ENCODE results near the gene RFPL1. TPM values are rescaled to one million over a fixed set of nuclear protein-coding genes. Genes with fewer than 3 reads are reported as not detected.

RFPL1 gene
- total RNA-seq, 1 donor from 2014 or later, result not detected

DNA sequence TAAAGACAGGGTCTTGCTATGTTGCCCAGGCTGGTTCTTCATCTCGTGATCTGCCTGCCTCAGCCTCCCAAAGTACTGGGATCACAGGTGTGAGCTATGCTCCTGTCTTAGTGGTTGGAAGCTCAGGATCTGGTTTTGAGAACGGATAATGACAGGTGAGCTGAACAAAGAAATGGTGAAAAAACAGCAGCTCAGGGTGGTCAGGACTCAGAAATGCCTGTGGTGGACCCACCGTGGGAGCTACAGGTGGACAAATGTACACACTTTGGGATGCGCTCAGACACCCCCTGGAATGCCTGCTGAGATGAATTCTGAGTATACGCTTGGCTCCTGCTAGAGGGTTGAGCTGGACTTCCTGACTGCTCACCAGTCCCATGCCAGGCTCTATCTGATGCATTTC lies 9.5 kb downstream of the RFPL1 start:
- H3K4me3 Mint-ChIP-seq (ENCODE audit: low read depth), result no peak overlapping the region
- H3K9me3 Mint-ChIP-seq, result no peaks in the 10 kb centered on the region
- H3K27me3 Mint-ChIP-seq (ENCODE audit: low read depth), result peaks cover 4% of the 10 kb centered on the region
- H3K27ac Mint-ChIP-seq, result no peak overlapping the region
- DNase-seq (ENCODE audit: low spot score), result no peak
- H3K4me1 Mint-ChIP-seq (ENCODE audit: low read depth), result no peaks in the 10 kb centered on the region
- intact Hi-C loops (cut with micrococcal nuclease), result no loop called here
- H3K36me3 Mint-ChIP-seq (ENCODE audit: low read depth), result no peaks in the 10 kb centered on the region

DNA sequence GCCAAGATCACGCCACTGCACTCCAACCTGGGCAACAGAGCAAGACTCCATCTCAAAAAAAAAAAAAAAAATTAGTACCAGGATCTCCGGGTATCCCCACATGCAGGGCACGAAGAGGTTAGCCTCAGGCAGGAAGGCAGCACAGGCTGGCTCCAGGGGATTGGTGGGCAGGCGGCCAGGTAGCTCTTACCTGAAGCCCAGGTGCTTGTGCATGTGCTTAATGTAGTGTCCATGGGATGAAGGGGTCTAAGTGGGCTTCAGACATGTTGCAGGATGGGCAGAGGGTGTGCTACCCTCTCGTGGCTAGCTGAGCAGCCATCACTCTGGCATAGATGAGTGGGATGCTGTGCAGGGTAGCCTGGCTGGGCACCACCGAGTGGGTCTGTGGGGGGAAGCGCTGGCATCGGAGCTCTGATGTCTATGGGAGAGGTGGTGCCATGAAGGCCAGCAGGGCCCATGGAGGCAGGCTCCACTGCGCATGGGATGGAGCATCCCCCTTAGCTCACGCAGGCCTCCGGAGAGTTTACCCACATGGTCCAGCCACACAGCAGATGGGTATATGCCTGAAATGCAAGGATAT lies 11.0 kb downstream of the RFPL1 start:
- Mint-ChIP-seq H3K4me1 (ENCODE audit: low read depth) (no peaks in the 10 kb centered on the region), H3K27ac (no peak overlapping the region)

DNA sequence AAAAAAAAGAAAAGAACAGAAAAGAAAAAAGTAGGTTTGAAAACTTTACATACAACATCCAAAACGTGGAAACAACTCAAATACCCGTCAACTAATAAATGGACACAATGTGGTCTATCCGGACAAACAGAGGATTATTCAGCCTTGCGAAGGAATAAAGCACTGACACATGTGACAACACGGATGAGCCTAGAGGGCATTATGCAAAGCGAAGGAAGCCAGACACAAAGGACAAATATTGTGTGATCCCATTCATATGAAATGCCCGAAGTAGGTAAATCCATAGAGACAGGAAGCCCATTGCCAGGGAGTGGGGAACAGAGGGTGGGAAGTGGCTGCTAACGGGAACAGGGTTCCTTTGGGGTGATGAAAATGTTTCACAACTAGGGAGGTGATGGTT lies 11.8 kb downstream of the RFPL1 start:
- DNase-seq (ENCODE audit: low spot score), result no peak
- intact Hi-C loops (cut with micrococcal nuclease), result no loop called here

More for the DNA sequence above, 11.0 kb downstream of the RFPL1 start:
- no peak for DNase-seq (ENCODE audit: low spot score)
- H3K4me3 Mint-ChIP-seq (ENCODE audit: low read depth), result no peak overlapping the region
- H3K9me3 Mint-ChIP-seq, result no peaks in the 10 kb centered on the region
- H3K36me3 Mint-ChIP-seq (ENCODE audit: low read depth), result no peaks in the 10 kb centered on the region
- H3K27me3 Mint-ChIP-seq (ENCODE audit: low read depth), result no peaks in the 10 kb centered on the region
- intact Hi-C loops (cut with micrococcal nuclease), result no loop called here

DNA sequence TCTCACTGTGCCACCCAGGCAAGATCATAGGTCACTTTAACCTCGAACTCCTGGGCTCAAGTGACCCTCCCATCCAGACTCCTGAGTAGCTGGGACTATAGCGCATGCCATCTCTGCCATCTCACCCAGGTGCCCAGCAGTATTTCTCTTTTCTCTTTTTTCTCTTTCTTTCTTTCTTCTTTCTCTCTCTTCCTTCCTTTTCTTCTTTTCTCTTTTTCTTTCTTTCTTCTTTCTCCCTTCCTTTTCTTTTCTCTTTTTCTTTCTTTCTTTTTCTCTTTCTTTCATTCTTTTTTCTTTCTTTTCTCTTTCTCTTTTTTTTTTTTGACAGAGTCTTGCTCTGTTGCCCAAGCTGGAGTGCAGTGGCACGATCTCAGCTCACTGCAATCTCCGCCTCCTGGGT lies 13.5 kb downstream of the RFPL1 start:
- H3K36me3 Mint-ChIP-seq (ENCODE audit: low read depth), result no peaks in the 10 kb centered on the region
- no peaks in the 10 kb centered on the region for H3K27me3 Mint-ChIP-seq (ENCODE audit: low read depth)
- intact Hi-C loops (cut with micrococcal nuclease), result no loop called here
- no peak for DNase-seq (ENCODE audit: low spot score)
- no peak overlapping the region for H3K27ac Mint-ChIP-seq
- no peaks in the 10 kb centered on the region for H3K9me3 Mint-ChIP-seq
- no peak overlapping the region for H3K4me3 Mint-ChIP-seq (ENCODE audit: low read depth)
- H3K4me1 Mint-ChIP-seq (ENCODE audit: low read depth), result no peaks in the 10 kb centered on the region

More for the DNA sequence above, 11.8 kb downstream of the RFPL1 start:
- Mint-ChIP-seq H3K27ac (no peak overlapping the region), H3K4me3 (ENCODE audit: low read depth) (no peak overlapping the region), H3K9me3 (no peaks in the 10 kb centered on the region), H3K4me1 (ENCODE audit: low read depth) (no peaks in the 10 kb centered on the region), H3K36me3 (ENCODE audit: low read depth) (no peaks in the 10 kb centered on the region), H3K27me3 (ENCODE audit: low read depth) (no peaks in the 10 kb centered on the region)

DNA sequence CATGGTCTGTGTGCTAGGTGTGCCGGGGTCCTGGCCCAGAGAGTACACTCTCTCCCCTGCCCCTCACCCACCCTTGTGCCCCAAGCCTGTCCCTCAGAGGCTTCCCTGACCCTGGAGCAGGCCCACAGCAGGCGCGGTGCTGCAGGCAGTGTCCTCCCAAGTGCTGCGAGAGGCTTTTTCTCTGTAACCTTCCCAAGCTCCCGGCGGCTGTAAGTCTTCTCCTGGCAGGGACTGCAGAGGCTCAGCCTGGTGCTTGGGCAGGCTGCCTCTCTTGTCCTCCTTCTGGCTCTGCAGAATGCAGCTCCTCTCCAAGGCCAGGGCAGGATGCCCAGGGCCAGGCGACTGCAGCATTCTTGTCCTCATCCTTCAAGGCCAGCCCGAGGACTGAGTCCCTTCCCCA lies 15.9 kb downstream of the RFPL1 start:
- no peaks in the 10 kb centered on the region for H3K27me3 Mint-ChIP-seq (ENCODE audit: low read depth)
- no peak for DNase-seq (ENCODE audit: low spot score)
- no peak overlapping the region for H3K27ac Mint-ChIP-seq
- no peaks in the 10 kb centered on the region for H3K9me3 Mint-ChIP-seq
- intact Hi-C loops (cut with micrococcal nuclease), result no loop called here
- no peak overlapping the region for H3K4me3 Mint-ChIP-seq (ENCODE audit: low read depth)
- no peaks in the 10 kb centered on the region for H3K36me3 Mint-ChIP-seq (ENCODE audit: low read depth)
- H3K4me1 Mint-ChIP-seq (ENCODE audit: low read depth), result no peaks in the 10 kb centered on the region

DNA sequence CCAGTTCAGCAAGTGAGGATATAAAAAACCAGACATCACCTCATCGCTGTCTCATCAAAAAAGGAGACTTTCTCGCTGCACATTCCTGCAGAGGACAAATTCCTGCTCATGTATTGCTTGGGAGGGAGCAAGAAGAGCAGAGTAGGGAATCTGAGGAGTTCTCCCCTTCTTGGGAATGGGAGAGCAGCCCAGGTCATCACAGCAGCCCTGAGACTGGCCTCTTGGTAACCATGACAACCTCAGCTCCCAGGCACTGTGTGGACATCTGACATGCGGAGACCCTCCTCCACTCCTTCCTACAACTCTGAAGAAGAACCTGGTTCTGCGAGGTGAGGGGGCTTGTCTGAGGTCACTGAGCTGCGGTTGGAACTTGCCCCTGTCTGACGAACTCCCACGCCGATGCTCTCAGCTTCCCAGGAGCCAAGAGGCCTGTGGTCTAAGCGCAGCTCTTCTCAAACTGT lies 17.9 kb downstream of the RFPL1 start:
- DNase-seq (ENCODE audit: low spot score), result no peak
- intact Hi-C loops (cut with micrococcal nuclease), result no loop called here
- H3K9me3 Mint-ChIP-seq, result no peaks in the 10 kb centered on the region

DNA sequence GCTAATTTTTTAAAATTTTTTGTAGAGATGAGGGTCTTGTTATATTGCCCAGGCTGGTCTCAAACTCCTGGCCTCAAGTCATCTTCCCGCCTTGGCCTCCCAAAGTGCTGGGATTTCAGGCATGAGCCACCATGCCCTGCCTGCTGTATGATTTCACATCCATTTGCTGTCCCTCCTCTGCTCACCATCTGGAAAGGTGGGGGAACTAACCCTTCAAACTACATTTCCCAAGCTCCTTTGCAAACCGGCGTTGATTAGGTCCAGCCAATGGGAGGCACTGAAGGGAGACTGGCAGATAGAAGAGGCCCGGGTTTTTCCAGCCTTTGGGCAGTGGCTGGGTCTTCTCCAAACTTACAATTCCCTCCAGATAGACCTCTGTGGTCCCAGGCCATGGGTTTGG lies 19.3 kb downstream of the RFPL1 start:
- Mint-ChIP-seq H3K27ac (no peak overlapping the region), H3K9me3 (no peaks in the 10 kb centered on the region), H3K4me3 (ENCODE audit: low read depth) (no peak overlapping the region), H3K36me3 (ENCODE audit: low read depth) (no peaks in the 10 kb centered on the region), H3K27me3 (ENCODE audit: low read depth) (no peaks in the 10 kb centered on the region), H3K4me1 (ENCODE audit: low read depth) (no peaks in the 10 kb centered on the region)
- intact Hi-C loops (cut with micrococcal nuclease), result no loop called here
- DNase-seq (ENCODE audit: low spot score), result no peak

More for the DNA sequence above, 17.9 kb downstream of the RFPL1 start:
- H3K27me3 Mint-ChIP-seq (ENCODE audit: low read depth), result no peaks in the 10 kb centered on the region
- no peak overlapping the region for H3K27ac Mint-ChIP-seq
- H3K4me3 Mint-ChIP-seq (ENCODE audit: low read depth), result no peak overlapping the region
- H3K36me3 Mint-ChIP-seq (ENCODE audit: low read depth), result no peaks in the 10 kb centered on the region
- no peaks in the 10 kb centered on the region for H3K4me1 Mint-ChIP-seq (ENCODE audit: low read depth)

DNA sequence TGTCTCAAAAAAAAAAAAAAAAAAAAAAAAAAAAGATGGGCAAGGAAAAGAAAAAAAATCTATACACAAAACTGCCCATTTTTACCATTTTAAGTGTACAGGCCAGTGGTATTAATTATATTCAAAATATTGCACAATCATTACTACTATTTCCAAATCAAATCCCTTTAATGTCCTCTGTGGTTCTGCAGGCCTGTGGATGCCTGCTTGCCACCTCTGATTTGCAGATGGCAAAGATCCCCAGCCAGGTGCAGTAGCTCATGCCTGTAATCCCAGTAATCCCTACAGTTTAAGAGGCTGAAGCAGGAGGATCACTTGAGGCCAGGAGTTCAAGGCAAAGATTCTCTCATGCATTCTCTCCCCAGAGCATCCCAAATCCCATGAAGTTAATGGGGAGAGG lies 20.2 kb downstream of the RFPL1 start:
- H3K4me3 Mint-ChIP-seq (ENCODE audit: low read depth), result no peak overlapping the region
- H3K4me1 Mint-ChIP-seq (ENCODE audit: low read depth), result no peaks in the 10 kb centered on the region
- intact Hi-C loops (cut with micrococcal nuclease), result no loop called here

DNA sequence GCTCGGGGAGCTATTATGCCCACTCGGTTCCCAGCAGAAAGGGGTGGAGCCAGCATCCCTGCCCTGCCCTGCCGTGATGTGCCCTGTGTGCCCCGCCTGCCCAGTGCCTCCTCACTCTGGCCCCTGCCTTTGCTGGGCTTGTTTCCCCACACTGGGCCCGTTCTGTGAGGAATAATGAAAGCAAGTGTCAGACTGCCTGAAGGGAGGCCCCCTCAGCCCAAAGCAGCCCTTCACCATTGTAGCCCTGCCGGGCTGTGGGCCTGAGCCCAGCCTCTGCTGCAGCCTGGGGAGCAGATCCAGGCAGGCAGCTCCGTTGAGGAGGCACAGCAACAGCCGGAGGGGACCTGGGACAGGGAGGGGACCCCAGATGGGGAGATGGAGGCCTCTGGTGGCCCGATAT lies 21.4 kb downstream of the RFPL1 start:
- no peaks in the 10 kb centered on the region for H3K36me3 Mint-ChIP-seq (ENCODE audit: low read depth)
- H3K27ac Mint-ChIP-seq, result no peak overlapping the region
- no peaks in the 10 kb centered on the region for H3K27me3 Mint-ChIP-seq (ENCODE audit: low read depth)
- no peak for DNase-seq (ENCODE audit: low spot score)
- H3K4me3 Mint-ChIP-seq (ENCODE audit: low read depth), result no peak overlapping the region
- intact Hi-C loops (cut with micrococcal nuclease), result no loop called here
- no peaks in the 10 kb centered on the region for H3K4me1 Mint-ChIP-seq (ENCODE audit: low read depth)
- H3K9me3 Mint-ChIP-seq, result no peaks in the 10 kb centered on the region

More for the DNA sequence above, 20.2 kb downstream of the RFPL1 start:
- Mint-ChIP-seq H3K36me3 (ENCODE audit: low read depth) (no peaks in the 10 kb centered on the region), H3K27me3 (ENCODE audit: low read depth) (no peaks in the 10 kb centered on the region), H3K27ac (no peak overlapping the region), H3K9me3 (no peaks in the 10 kb centered on the region)
- no peak for DNase-seq (ENCODE audit: low spot score)

DNA sequence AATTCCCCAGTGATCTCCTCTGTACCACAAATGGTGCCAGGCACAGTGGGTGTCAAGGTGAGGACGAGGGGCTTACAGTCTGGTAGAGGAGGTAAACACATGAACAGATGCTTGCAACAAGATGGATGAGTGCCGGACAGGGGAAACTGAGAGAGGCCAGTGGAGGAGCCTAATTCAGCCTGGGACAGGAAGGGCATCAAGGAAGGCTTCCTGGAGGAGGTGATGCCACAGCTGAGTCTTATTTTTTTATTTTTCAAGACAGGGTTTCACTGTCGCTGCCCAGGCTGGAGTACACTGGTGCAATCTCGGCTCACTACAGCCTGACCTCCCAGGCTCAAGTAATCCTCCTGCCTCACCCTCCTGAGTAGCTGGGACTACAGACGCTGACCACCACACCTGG lies 22.9 kb downstream of the RFPL1 start:
- Mint-ChIP-seq H3K36me3 (ENCODE audit: low read depth) (no peaks in the 10 kb centered on the region), H3K27ac (no peak overlapping the region), H3K4me3 (ENCODE audit: low read depth) (no peak overlapping the region), H3K9me3 (no peaks in the 10 kb centered on the region), H3K4me1 (ENCODE audit: low read depth) (no peaks in the 10 kb centered on the region), H3K27me3 (ENCODE audit: low read depth) (no peaks in the 10 kb centered on the region)
- intact Hi-C loops (cut with micrococcal nuclease), result no loop called here
- no peak for DNase-seq (ENCODE audit: low spot score)

DNA sequence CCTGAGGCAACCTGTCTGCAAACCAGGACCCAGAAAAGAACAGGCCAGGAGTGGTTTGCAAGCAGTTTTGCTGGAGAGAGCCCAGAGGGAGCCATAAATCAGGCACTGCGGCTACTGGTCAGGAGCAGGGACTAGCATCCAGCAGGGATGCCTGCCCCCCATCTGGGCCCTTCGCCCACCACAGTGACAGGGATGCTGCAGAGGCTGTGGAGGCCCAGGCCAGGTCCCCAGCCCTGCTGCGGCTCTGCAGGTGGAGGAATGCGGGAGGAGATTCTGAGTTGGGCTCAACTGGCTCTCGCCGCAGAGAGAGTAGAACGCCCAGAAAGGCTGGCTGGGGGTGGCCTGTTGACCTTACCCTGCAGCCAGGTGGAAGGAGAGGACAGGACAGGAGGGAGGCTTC lies 25.2 kb downstream of the RFPL1 start:
- H3K4me3 Mint-ChIP-seq (ENCODE audit: low read depth), result no peak overlapping the region
- no peaks in the 10 kb centered on the region for H3K9me3 Mint-ChIP-seq
- no peak overlapping the region for H3K27ac Mint-ChIP-seq
- H3K4me1 Mint-ChIP-seq (ENCODE audit: low read depth), result no peaks in the 10 kb centered on the region
- intact Hi-C loops (cut with micrococcal nuclease), result no loop called here
- DNase-seq (ENCODE audit: low spot score), result no peak
- H3K27me3 Mint-ChIP-seq (ENCODE audit: low read depth), result peaks cover 5% of the 10 kb centered on the region
- no peaks in the 10 kb centered on the region for H3K36me3 Mint-ChIP-seq (ENCODE audit: low read depth)

DNA sequence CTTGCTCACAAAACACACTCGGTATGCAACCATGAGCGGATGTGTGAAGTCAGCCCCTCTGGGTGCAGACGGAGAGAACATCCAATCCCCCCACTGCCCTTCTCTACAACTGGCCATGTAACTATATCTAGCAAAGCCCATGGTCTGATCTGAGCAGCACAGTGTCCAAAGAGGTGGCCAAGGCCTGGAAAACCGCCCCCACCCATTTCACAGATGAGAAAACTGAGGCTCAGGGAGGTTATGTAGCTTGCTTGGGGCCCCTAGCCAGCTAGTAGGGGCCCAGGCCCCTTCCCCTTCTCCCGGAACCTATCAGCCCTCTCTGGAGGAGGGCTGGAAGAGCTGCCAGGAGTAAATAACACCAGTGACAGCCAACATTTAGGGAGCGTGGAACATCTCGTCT lies 26.2 kb downstream of the RFPL1 start:
- no peak overlapping the region for H3K4me3 Mint-ChIP-seq (ENCODE audit: low read depth)
- no peaks in the 10 kb centered on the region for H3K9me3 Mint-ChIP-seq
- intact Hi-C loops (cut with micrococcal nuclease), result no loop called here
- peaks cover 11% of the 10 kb centered on the region for H3K27me3 Mint-ChIP-seq (ENCODE audit: low read depth)
- no peak overlapping the region for H3K27ac Mint-ChIP-seq
- no peak for DNase-seq (ENCODE audit: low spot score)
- no peaks in the 10 kb centered on the region for H3K36me3 Mint-ChIP-seq (ENCODE audit: low read depth)
- no peaks in the 10 kb centered on the region for H3K4me1 Mint-ChIP-seq (ENCODE audit: low read depth)

DNA sequence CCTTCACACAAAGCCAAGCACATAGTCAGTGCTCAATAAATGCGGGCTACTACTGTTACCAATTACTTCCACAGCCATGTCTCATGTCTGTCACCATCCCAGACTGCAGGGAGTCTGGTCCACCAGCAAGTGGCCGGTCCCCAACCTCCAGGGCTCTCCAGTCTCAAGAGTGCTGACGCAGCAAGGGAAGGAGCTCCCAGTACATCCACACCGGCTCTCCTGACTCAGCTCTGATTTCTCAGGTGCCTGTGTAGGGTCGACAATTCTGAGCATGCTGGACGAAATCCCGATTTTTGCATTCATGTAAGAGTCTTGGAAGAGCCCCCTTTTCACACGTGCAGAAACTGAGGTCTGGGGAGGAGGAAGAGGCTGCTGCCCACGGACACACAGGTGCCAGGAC lies 31.4 kb downstream of the RFPL1 start:
- intact Hi-C loops (cut with micrococcal nuclease), result no loop called here

More for the DNA sequence above, 31.4 kb downstream of the RFPL1 start:
- H3K36me3 Mint-ChIP-seq (ENCODE audit: low read depth), result no peaks in the 10 kb centered on the region
- H3K4me3 Mint-ChIP-seq (ENCODE audit: low read depth), result peak overlapping the region; percentile 56
- peaks cover 6% of the 10 kb centered on the region for H3K4me1 Mint-ChIP-seq (ENCODE audit: low read depth)
- no peak overlapping the region for H3K27ac Mint-ChIP-seq
- H3K27me3 Mint-ChIP-seq (ENCODE audit: low read depth), result peaks cover 11% of the 10 kb centered on the region
- no peak for DNase-seq (ENCODE audit: low spot score)
- no peaks in the 10 kb centered on the region for H3K9me3 Mint-ChIP-seq
